Stomach smooth muscle (tissue), 2 donors: Measurements from ENCODE around the gene INSM2.

Experiments used
- H3K27ac ChIP-seq: one replicate; pipeline ENCODE4 v1.7.0; 2013; ENCODE audit warnings: mild to moderate bottlenecking, low read length, inconsistent platforms
- H3K27me3 ChIP-seq, 2 donors: one replicate each; pipeline ENCODE4 v1.7.0; 2013; ENCODE audit warnings: low read length in 2 of 2; ENCODE audit not compliant: insufficient read depth in 2 of 2, control insufficient read depth in 1 of 2
- H3K36me3 ChIP-seq, 2 donors: one replicate each; pipeline ENCODE4 v1.7.0; 2013; ENCODE audit warnings: low read length in 2 of 2; ENCODE audit not compliant: control insufficient read depth in 2 of 2, insufficient read depth in 2 of 2
- H3K4me1 ChIP-seq: one replicate; pipeline ENCODE4 v1.7.0; 2013; ENCODE audit warnings: low read length; ENCODE audit not compliant: control insufficient read depth, insufficient read depth
- H3K4me3 ChIP-seq, 2 donors: one replicate each; pipeline ENCODE4 v1.7.0; 2013; ENCODE audit warnings: low read length in 2 of 2
- H3K9ac ChIP-seq, 2 donors: one replicate each; pipeline ENCODE4 v1.7.0; 2013; ENCODE audit warnings: low read length in 2 of 2, mild to moderate bottlenecking in 1 of 2
- H3K9me3 ChIP-seq, 2 donors: one replicate each; pipeline ENCODE4 v1.7.0; 2013; ENCODE audit warnings: low read length in 2 of 2; ENCODE audit not compliant: control insufficient read depth in 2 of 2
- donor health status: healthy.
- donor health status: Pancreatic carcinoma.

INSM2 gene

GRCh38 chr14:35533357-35534207 lies at the start of gene INSM2:
Gene INSM2 (plus strand): TSS chr14:35534164. CDS start chr14:35534253, 89 bp downstream.
- Histone ChIP-seq H3K9me3 (no peaks in the 10 kb centered on the region), H3K27me3 (peaks cover 21 to 52% of the 10 kb centered on the region in 2 donors), H3K36me3 (no peaks in the 10 kb centered on the region), H3K9ac (no peak within 1 kb of the TSS), H3K27ac (no peak within 1 kb of the TSS), H3K4me1 (peaks cover 18% of the 10 kb centered on the region), H3K4me3 (peak within 1 kb of the TSS; percentile 48 to 64)

GRCh38 chr14:35492569-35493014 lies 41.4 kb upstream of the INSM2 start:
- no peak overlapping the region for H3K9ac ChIP-seq
- H3K27ac ChIP-seq, result no peak overlapping the region
- no peaks in the 10 kb centered on the region for H3K4me1 ChIP-seq
- H3K27me3 ChIP-seq, result no peaks in the 10 kb centered on the region
- no peak overlapping the region for H3K4me3 ChIP-seq
- peaks cover 0 to 6% of the 10 kb centered on the region in 2 donors for H3K9me3 ChIP-seq
- H3K36me3 ChIP-seq, result no peaks in the 10 kb centered on the region

- Histone ChIP-seq H3K27me3 (no peaks in the 10 kb centered on the region), H3K9me3 (peaks cover 0 to 6% of the 10 kb centered on the region in 2 donors), H3K27ac (no peak overlapping the region), H3K36me3 (no peaks in the 10 kb centered on the region), H3K4me3 (no peak overlapping the region), H3K4me1 (no peaks in the 10 kb centered on the region), H3K9ac (no peak overlapping the region)
These were observed 38.7 kb upstream of the INSM2 start for GRCh38 chr14:35495278-35495677.

- Histone ChIP-seq H3K36me3 (no peaks in the 10 kb centered on the region), H3K4me3 (no peak overlapping the region), H3K9me3 (no peaks in the 10 kb centered on the region), H3K27ac (no peak overlapping the region), H3K27me3 (peaks cover 0 to 2% of the 10 kb centered on the region in 2 donors), H3K9ac (no peak overlapping the region), H3K4me1 (no peaks in the 10 kb centered on the region)
These were observed 34.8 kb upstream of the INSM2 start for GRCh38 chr14:35499180-35499579.

GRCh38 chr14:35503646-35504045 lies 30.3 kb upstream of the INSM2 start:
- peaks cover 0 to 2% of the 10 kb centered on the region in 2 donors for H3K27me3 ChIP-seq
- no peak overlapping the region for H3K4me3 ChIP-seq
- no peaks in the 10 kb centered on the region for H3K4me1 ChIP-seq
- no peak overlapping the region for H3K27ac ChIP-seq
- no peaks in the 10 kb centered on the region for H3K36me3 ChIP-seq
- H3K9me3 ChIP-seq, result no peaks in the 10 kb centered on the region
- no peak overlapping the region for H3K9ac ChIP-seq

- H3K4me3 ChIP-seq, result no peak overlapping the region
- no peaks in the 10 kb centered on the region for H3K9me3 ChIP-seq
- no peak overlapping the region for H3K27ac ChIP-seq
- no peaks in the 10 kb centered on the region for H3K4me1 ChIP-seq
- H3K9ac ChIP-seq, result no peak overlapping the region
- H3K36me3 ChIP-seq, result no peaks in the 10 kb centered on the region
- H3K27me3 ChIP-seq, result peaks cover 0 to 2% of the 10 kb centered on the region in 2 donors
These were observed 29.7 kb upstream of the INSM2 start for GRCh38 chr14:35504260-35504659.

GRCh38 chr14:35506461-35506860 lies 27.5 kb upstream of the INSM2 start:
- Histone ChIP-seq H3K9me3 (no peaks in the 10 kb centered on the region), H3K36me3 (no peaks in the 10 kb centered on the region), H3K27me3 (no peaks in the 10 kb centered on the region), H3K4me3 (no peak overlapping the region), H3K9ac (no peak overlapping the region), H3K27ac (no peak overlapping the region), H3K4me1 (no peaks in the 10 kb centered on the region)

GRCh38 chr14:35506927-35507326 lies 27.0 kb upstream of the INSM2 start:
- no peak overlapping the region for H3K4me3 ChIP-seq
- H3K4me1 ChIP-seq, result no peaks in the 10 kb centered on the region
- no peaks in the 10 kb centered on the region for H3K9me3 ChIP-seq
- no peak overlapping the region for H3K9ac ChIP-seq
- no peaks in the 10 kb centered on the region for H3K27me3 ChIP-seq
- H3K36me3 ChIP-seq, result no peaks in the 10 kb centered on the region
- H3K27ac ChIP-seq, result no peak overlapping the region

GRCh38 chr14:35509846-35510245 lies 24.1 kb upstream of the INSM2 start:
- H3K36me3 ChIP-seq, result no peaks in the 10 kb centered on the region

GRCh38 chr14:35512765-35513164 lies 21.2 kb upstream of the INSM2 start:
- H3K4me3 ChIP-seq, result no peak overlapping the region
- H3K4me1 ChIP-seq, result no peaks in the 10 kb centered on the region
- no peaks in the 10 kb centered on the region for H3K27me3 ChIP-seq
- no peaks in the 10 kb centered on the region for H3K36me3 ChIP-seq
- H3K27ac ChIP-seq, result no peak overlapping the region
- no peaks in the 10 kb centered on the region for H3K9me3 ChIP-seq
- no peak overlapping the region for H3K9ac ChIP-seq

More at GRCh38 chr14:35509846-35510245, 24.1 kb upstream of the INSM2 start:
- no peak overlapping the region for H3K4me3 ChIP-seq
- no peaks in the 10 kb centered on the region for H3K27me3 ChIP-seq
- H3K9me3 ChIP-seq, result no peaks in the 10 kb centered on the region
- H3K9ac ChIP-seq, result no peak overlapping the region
- no peak overlapping the region for H3K27ac ChIP-seq
- H3K4me1 ChIP-seq, result no peaks in the 10 kb centered on the region

GRCh38 chr14:35515916-35516315 lies 18.0 kb upstream of the INSM2 start:
- Histone ChIP-seq H3K9ac (no peak overlapping the region), H3K36me3 (no peaks in the 10 kb centered on the region), H3K9me3 (no peaks in the 10 kb centered on the region), H3K4me3 (no peak overlapping the region), H3K27me3 (no peaks in the 10 kb centered on the region), H3K4me1 (no peaks in the 10 kb centered on the region), H3K27ac (no peak overlapping the region)
